ENCODE results near the gene RPSA. TPM values are rescaled to one million over a fixed set of nuclear protein-coding genes. Genes with fewer than 3 reads are reported as not detected.
"Not testable (repeated sequence)": the region's sequence is repeated elsewhere in the genome, so short reads cannot be mapped to it uniquely, and the experiment has no call there.

The RPSA gene
- total RNA-seq (2014; rRNA removed; shearing (Covaris generic)) = 1,348 and 1,404 TPM in 2 replicates

DNA sequence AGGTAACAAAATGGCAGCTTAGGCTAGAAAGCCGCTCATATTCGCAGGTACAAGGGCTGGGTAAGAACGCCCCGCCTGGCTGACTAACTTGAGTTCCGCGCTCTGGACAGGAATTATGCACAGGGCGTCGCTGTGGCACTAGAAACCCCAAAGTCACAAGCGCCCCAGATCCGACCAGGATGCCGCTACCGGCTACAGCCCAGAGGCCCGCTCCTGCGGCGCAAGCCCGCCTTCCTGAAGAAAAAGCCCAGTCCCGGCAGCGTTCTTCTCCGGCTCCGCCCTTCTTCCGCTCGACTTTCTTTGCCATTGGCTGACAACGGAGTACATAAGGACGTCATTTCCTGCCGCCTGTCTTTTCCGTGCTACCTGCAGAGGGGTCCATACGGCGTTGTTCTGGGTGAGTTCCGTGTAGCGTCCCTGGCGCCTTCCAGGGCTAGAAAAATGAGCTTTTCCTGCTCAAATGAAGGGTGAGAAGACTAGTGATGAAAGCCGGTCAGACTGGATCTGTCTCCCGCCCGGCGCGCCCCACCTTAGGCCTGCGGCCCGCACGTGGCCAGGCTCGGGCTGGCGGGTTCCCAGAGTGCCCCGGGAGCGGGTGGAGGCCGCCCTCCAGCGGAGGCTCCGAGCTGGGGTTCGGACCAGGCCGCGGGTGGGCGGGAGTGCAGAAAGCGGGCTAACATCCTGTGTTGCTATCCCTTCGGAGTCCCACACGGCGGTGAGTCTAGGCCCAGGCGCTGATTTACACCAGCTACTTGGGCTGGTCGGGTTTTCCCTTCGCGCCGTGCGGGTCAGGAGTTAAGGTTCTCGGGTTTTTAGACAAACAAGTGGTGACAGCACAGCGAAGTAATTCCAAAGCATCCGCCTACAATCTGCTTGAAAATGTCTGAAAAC, at the start of gene RPSA:
Gene RPSA, plus strand, starts transcription at position 353 of the 891 bp plus-strand sequence. CDS start 934 bp downstream, outside the sequence.
- DNase-seq (ENCODE audit: low read depth) = peak; percentile 94

DNA sequence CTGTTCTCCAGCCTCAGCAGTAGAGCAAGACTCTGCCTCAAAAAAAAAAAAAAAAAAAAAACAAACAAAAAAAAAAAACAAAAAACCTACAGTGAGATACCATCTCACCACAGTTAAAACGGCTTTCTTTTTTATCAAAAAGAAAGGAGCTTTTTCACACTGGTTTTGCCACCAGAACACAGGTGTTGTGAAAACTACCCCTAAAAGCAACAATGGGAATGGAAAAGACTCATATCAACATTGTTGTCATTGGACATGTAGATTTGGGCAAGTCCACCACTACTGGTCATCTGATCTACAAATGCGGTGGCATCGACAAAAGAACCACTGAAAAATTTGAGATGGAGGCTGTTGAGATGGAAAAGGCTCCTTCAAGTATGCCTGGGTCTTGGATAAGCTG, 48.2 kb upstream of the RPSA start:
- no peak for DNase-seq (ENCODE audit: low read depth)

DNA sequence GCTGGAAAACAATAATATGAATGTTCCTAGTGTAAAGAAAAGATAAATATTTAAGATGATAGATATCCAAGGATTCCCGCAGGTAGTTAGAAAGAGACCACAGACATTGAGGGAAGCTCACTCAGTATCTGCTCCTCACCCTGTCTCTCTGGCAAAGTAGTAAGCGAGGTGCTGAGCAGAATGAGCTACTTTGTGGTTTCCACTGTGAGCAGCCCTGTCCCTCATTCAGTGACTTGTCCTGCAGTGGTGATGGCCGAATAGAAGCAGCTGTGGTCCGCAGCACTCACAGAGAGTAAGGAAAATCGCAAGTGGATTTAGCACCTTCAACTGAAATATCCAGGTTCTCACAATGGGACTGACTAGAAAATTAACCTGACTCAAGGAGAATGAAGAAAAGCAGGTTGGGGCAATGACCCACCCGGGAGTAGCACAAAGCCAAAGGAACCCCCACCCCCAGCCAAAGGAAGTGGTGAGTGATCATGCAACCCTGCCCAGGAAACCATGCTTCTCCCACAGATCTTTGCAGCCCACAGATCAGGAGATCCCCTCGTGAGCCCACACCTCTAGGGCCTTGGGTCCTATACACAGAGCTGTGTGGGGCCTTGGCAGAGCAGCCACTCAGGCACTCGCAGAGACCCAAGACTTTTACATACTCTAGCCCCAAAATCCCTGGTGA, 45.1 kb upstream of the RPSA start:
- no peak for DNase-seq (ENCODE audit: low read depth)

DNA sequence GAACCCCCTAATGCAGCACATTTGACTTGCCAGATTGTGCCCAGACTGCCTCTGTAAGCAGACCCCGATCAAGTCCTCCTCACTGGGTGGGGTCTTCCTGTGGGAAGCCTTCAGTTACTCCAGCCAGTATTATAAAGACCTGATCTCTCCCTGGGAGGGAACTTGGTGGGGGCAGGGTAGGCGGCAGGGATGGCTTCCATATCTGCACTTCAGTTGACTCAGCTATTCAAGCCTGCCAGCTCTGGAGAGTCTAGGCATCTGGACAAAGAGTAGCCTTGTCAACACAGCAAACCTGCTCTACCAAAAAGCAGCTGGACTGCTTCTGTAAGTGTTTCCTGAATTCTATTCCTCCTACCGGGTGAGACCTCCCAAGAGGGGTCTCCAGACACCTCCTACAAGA, 44.3 kb upstream of the RPSA start:
- DNase-seq (ENCODE audit: low read depth) = no peak

DNA sequence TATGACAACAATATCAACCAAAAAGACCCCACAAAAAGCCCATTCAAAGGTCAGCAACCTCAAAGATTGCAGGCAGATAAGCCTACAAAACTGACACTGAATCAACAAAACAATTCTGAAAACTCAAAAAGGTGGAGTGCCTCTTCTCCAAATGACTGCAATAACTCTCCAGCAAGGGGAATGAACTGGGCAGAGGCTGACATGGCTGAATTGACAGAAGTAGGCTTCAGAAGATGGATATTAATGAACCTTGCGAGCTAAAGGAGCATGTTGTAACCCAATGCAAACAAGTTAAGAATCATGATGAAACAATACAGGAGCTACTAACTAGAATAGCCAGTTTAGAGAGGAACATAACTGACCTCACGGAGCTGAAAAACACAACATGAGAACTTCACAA, 43.7 kb upstream of the RPSA start:
- no peak for DNase-seq (ENCODE audit: low read depth)

DNA sequence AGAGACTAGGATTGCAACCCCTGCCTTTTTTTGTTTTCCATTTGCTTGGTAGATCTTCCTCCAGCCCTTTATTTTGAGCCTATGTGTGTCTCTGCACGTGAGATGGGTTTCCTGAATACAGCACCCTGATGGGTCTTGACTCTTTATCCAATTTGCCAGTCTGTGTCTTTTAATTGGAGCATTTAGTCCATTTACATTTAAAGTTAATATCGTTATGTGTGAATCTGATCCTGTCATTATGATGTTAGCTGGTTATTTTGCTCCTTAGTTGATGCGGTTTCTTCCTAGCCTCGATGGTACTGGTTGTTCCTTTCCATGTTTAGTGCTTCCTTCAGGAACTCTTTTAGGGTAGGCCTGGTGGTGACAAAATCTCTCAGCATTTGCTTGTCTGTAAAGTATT, 36.1 kb upstream of the RPSA start:
- DNase-seq (ENCODE audit: low read depth) = not testable (repeated sequence)

DNA sequence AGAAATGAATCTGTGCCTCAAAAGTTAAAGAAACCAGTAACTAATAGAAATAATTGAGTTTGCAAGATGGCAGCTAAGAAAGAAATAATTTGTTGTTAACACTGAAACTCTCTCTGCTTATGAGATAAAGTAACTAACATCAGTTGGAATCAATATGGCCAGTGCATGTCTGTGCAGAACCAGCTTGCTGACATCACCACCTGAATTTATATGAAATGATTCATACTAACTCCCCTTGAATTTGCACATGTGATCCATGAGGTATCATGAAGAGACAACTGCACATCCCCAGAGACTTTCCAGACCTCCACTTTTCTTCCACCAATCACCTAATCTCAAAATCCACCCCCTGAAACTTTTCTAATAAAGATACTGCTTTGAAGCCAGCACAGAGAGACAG, 33.7 kb upstream of the RPSA start:
- DNase-seq (ENCODE audit: low read depth) = no peak

DNA sequence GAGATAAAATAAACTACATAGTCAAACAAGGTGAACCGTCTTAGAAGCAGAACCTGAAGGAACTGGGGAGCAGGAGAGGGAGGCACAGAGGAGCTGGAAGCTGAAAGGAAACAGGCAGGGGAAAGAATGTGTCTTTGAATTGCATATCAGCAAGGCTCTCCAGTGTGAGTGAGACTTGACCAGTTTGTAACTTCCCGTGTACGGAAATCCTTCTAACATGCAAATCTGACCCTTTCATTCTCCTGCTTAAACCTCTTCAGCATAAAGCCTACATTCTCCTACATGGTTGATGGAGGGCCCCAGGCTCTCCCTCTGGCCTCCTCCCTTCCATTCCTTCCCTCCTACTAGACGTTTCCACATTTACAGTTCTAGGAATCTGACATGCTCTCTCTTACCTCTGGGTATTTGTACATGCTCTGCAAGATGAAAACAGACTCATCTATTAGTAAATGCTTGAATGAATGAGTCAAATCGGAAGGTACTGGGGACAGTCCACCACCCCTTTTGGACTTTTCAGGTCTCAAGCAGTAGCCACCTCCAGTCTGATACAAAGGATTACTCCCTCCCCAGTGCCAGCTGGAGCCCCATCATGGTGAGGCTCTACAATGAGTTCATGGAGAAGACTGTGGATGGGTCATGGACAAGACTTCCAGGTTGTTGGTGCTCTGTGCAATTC, 29.4 kb upstream of the RPSA start:
- no peak for DNase-seq (ENCODE audit: low read depth)

DNA sequence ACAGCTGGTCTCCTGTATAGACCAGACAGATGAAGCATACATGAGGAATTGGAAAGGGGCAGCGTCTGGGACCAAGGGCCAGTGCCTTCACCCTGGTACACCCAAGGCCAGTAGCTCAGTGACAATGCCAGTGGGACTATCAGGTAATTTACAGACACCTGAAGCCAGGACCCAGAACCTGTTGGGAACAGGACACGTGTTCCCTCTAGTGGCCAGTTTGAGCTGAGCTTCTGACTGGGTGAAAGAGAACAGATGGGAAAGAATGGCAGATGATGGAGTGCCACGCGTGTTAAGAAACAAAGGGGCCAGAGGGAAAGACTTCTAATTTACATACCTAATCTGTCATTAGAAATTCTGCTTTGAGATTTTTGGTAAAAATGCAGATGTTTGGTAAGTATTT, 28.4 kb upstream of the RPSA start:
- DNase-seq (ENCODE audit: low read depth) = peak; percentile 13

DNA sequence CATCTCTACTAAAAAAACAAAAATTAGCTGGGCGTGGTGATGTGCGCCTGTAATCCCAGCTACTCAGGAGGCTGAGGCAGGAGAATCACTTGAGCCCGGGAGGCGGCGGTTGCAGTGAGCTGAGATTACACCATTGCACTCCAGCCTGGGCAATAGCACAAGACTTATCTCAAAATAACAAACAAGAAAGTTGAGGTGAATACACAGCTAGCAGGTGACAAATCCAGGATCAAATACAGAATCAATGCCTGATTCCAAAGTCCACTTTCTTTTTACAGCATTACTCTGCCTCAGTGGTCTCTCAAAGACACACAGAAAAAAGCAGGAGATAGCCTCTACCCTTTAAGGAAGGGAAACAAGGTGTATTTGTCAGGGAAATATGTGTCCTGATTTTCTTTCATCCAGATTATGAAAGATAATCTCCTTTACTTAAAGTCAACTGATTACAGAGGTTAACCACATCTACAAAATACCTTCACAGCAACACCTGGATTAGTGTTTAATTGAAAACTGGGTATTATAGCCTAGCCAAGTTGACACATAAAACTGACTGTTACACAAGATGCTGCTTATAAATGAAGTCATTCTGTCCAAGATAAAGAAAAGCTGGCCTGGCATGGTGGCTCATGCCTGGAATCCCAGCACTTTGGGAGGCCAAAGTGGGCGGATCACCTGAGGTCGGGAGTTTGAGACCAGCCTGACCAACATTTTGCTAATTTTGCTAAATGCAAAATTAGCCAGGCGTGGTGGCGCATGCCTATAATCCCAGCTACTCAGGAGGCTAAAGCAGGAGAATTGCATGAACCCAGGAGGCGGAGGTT, 27.4 kb upstream of the RPSA start:
- no peak for DNase-seq (ENCODE audit: low read depth)

DNA sequence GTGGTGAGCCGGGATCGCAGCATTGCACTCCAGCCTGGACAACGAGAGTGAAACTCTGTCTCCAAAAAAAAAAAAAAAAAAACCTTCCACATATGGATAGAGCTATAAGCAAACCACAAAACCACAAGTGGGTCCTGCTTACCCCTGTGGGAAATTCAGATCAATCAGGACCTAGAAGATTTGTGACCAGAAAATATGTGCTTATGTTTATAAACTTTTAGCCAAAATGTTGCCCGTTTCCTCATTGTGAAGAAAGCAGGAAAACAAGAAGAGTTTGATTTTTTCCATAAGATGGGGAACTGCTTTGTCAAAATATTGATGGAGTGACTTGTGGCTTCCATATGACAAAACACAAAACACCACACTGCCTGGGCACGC, 26.8 kb upstream of the RPSA start:
- DNase-seq (ENCODE audit: low read depth) = no peak

DNA sequence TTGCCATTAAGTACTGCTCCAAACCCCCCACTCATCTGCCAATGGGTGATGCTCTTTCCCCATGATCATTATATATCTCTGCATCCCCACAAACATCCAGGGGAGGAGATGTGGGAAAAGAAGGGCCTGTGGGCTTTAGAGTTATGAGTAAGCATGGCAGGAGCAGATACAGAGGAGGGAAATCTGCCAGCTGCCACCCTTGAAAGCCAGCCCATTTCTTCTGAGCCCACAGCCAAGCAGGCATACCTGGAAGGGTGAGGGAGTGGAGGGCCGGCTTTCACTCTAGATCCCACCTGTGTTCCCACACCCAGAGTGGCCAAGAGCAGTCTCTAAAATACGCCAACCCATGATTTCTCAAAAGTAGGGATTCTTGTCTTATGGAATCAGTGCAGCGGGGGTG, 25.1 kb upstream of the RPSA start:
- no peak for DNase-seq (ENCODE audit: low read depth)

DNA sequence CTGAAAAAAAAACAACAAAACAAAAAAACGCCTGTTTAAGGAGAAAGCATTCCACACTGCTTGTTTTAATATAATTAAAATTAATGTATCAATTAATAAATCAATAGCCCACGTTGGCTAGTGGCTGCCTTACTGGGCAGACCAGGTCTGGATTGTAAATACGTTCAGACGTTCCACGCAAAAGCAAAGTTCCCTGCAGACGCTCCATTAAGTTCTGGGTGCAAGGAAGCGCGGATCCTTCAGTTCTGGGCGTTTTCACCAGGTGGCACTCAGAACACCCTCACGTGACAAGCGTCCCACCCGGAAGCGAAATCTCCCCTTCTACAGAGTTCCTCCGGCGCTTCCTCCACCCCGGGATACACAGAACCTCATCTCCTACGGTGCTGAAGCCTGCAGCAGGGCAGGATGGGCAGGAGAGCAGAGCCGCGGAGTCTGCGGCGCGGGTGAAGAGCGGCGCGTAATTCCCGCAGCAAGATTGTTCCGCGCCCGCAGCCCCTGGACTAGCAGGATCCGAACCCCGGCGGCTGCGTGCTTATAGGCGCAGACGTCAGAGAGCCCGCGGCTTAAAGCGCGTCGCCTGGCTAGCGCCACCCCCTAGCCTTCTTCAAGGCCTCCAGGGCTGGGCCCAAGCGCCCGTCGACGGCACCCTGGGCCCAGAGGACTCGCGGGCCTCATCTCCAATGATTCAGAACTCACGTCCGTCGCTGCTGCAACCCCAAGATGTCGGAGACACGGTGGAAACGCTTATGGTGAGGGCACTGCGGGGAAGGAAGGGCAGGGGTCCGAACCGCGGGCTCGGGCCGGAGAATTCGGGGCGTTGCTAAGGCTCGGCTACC, 23.3 kb upstream of the RPSA start, which contains the start of gene SLC25A38:
Gene SLC25A38, plus strand, starts transcription at position 326 of the 836 bp plus-strand sequence. Its CDS starts 355 bp downstream, at position 681.
- peak; percentile 83 for DNase-seq (ENCODE audit: low read depth)

DNA sequence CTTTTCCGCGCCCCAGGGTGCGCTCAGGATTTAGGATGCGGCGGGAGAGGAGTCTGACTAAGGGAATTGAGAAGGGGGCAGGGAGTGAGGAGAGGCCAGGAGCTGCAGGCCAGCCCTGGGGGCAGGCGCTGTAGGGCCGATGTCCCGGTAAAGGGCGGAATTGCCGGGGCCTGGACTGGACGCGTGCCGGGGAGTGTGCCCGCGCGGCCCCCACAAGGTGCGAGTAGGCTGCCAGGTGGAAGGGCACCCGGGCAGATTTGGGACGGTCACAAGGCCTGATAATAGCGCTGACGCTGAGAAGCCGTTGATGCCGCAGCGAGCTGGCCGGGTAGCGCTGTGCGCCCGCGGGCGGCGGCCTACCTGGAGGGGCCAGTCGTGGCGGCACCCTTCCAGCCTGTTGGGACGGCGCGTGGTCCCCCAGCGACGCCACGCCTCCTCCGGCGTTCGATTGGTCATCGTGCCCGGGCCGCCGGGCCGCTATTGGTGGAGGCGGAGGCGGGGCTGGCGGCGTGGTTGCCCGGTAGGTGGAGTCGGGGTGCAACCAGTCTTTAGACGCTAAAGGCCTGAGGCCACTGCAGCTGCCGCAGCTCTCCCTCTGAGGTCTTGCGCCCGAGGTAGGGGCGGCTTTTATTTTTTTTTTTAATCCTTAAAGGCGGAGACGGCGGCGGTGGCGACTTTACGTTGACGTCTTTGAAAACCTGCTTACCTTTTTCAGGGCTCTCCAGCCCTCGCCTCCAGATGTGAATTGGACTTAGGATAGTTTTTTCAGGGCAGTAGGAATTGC, 22.4 kb upstream of the RPSA start:
- DNase-seq (ENCODE audit: low read depth) = peak; percentile 95

DNA sequence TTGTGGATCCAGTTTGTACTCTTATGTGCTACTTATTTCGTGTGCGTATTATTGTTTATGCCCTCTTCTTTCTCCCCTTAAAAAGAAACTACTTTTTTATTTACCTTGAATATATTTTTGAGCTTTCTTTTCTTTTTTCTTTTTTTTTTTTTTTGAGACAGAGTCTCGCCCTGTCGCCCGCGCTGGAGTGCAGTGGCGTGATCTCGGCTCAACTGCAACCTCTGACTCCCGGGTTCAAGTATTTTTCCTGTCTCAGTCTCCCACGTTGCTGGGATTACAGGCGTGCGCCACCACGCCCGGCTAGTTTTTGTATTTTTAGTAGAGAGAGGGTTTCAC, 21.9 kb upstream of the RPSA start:
- DNase-seq (ENCODE audit: low read depth) = no peak

DNA sequence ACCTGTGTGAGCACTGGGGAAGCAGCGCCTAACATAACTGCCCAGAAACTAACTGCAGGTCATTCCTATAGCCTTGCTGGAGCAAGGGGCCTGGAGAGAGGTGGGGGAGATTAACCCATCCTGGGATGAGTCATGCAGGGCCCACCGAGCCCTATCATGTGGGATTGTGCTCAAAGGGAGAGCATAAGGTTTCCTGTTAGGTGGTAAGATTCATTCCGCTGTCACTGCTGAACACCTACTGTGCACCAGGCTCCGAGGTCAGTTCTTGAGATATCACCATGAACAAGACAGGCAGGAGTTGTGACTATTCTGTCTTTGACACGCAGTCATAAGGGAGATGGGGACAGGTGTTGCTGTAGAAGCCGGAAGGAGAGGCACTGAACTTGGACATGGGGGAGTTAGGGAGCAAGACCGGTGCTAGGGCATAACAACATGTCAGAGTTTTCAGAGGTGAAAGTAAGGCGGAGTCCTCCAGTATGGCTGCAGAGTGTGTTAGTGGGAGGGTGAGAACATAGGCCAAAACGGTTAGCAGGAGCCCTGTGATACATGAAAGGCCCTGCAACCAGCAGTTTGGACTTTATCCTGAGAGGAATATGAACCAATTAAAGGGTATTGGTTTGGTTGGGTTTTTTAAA, 20.9 kb upstream of the RPSA start:
- DNase-seq (ENCODE audit: low read depth) = no peak

DNA sequence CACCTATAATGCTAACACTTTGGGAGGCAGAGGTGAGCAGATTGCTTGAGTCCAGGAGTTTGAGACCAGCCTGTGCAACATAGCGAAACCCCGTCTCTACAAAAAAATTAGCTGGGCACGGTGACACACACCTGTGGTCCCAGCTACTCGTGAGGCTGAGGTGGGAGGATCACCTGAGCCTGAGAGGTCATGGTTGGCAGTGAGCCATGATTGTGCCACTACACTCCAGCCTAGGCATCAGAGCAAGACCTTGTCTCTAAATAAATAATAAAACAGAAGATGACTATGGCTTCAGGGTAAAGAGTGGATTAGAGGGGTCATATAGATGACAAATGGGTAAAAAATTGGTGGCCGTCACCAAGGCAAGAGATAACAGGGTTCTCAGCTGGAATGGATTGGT, 20.2 kb upstream of the RPSA start:
- DNase-seq (ENCODE audit: low read depth) = no peak

DNA sequence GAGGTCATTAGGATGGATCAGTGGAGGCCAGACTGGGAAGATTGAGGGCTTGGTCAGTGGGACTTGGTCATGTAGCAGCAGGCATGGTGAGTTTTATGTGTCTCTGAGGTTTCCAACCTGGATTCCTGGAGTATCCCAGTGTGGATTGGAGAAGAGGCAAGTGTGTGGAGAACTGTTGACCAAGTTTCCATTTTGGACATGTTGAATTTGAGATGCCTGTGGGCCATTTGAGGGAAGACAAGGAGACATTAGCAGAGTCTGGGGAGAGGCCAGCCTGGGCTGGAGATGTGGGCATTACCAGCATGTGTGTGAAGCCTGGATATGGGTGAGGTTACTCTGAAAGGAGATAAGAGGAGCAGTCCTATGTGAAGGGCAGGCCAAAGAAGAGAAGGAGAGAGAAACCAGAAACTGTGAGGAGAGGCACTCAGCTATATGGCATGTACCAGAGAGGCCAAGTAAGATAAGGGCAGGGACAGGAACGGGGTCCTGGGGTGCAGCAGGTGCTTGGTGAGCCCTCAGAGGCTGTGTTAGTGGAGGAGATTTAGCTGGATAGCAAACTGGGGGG, 19.0 kb upstream of the RPSA start:
- no peak for DNase-seq (ENCODE audit: low read depth)

DNA sequence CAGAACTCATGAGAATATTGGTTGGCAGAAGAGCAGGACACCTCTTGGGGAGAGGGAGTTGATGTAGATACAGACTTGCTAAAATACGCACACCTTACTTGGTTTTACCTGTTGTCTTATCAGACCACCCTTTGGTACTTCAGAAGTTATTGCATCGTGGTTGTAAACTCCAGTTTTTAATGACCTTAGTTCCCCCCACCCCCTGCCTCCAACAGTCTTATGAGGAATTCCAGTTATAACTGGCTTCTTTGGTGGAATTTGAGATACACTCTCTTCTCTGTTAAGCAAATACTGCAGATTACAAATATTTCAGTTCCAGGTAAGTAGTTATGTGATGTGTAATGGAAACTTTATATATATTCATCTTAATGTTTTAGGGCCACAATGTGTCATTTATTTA, 18.4 kb upstream of the RPSA start:
- DNase-seq (ENCODE audit: low read depth) = no peak
